ENCODE measurements around the gene NLGN2.
A peak's percentile ranks its signal among the peaks of the same experiment; 100 is the strongest.

NLGN2 gene

DNA sequence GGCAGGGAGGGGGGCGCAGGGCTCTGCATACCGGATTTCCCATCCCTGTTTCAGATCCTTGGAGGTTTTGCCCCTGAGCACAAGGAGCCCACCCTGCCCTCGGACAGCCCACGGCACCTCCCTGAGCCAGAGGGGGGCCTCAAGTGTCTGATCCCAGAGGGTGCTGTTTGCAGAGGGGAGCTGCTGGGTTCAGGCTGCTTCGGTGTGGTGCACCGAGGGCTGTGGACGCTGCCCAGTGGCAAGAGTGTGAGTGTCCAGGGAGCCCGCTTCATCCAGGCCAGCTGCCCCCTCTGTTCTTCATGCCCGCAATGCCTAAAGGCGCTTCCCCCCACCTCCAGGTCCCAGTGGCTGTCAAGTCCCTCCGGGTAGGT, 24.3 kb upstream of the NLGN2 start:
- no peak for DNase-seq
- H3K4me3 Mint-ChIP-seq: peak overlapping the region; percentile 50
- H3K9me3 Mint-ChIP-seq: peaks cover 7% of the 10 kb centered on the region
- CTCF ChIA-PET: no interaction called here
- peaks cover 51% of the 10 kb centered on the region for H3K27me3 Mint-ChIP-seq
- no peak overlapping the region for H3K27ac Mint-ChIP-seq
- H3K4me1 Mint-ChIP-seq: peaks cover 25% of the 10 kb centered on the region
- H3K36me3 Mint-ChIP-seq: peaks cover 13% of the 10 kb centered on the region

DNA sequence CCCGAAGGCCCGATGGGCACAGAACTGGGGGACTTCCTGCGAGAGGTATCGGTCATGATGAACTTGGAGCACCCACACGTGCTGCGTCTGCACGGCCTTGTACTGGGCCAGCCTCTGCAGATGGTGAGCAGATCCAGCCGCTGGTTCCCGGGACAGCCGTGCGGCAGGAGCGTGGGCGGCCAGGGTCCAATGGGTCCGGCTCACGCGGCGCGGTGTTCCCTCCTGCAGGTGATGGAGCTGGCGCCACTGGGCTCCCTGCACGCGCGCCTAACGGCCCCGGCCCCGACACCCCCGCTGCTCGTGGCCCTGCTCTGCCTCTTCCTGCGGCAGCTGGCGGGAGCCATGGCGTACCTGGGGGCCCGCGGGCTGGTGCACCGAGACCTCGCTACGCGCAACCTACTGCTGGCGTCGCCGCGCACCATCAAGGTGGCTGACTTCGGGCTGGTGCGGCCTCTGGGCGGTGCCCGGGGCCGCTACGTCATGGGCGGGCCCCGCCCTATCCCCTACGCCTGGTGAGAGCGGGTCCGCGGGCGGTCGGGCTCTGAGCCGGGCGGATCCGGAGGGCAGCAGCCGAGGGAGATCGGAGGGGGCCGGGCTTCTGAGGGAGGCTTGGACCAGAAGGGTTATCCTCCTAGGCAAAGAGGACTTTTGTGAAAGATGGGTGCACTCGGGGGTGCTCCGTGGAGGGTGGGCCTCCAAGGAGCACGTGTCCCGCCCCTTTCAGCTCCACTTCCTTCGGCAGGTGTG, 23.7 kb upstream of the NLGN2 start:
- Mint-ChIP-seq H3K9me3 (peaks cover 7% of the 10 kb centered on the region), H3K27me3 (peaks cover 47% of the 10 kb centered on the region), H3K4me3 (peak overlapping the region; percentile 74)

DNA sequence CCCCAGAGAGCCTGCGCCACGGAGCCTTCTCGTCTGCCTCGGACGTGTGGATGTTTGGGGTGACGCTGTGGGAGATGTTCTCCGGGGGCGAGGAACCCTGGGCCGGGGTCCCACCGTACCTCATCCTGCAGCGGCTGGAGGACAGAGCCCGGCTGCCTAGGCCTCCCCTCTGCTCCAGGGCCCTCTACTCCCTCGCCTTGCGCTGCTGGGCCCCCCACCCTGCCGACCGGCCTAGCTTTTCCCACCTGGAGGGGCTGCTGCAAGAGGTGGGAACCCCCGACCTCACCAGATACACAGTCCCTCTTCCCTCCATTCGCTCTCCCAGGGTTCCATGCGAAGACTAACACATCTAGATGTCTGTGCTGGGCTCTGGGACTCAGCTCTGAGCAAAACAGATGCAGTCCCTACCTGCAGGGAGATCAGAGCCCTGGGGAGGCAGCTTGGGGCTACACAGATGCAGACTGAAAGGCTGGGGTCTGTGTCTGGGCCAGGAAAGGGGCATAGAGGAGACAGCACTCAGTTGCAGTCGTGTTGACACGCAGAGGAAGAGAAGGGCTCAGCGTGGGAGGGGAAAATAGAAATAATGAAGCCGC, 23.1 kb upstream of the NLGN2 start:
- CTCF ChIA-PET: interaction anchor here (1.1 kb wide), 1 partner anchor 130 kb away, joined by 3 read pairs; no protein-coding TSS in a partner anchor
- no peak for DNase-seq
- H3K9me3 Mint-ChIP-seq: peaks cover 1% of the 10 kb centered on the region
- peak overlapping the region; percentile 49 for H3K27ac Mint-ChIP-seq
- H3K4me1 Mint-ChIP-seq: peaks cover 26% of the 10 kb centered on the region
- H3K4me3 Mint-ChIP-seq: peak overlapping the region; percentile 74
- peaks cover 21% of the 10 kb centered on the region for H3K36me3 Mint-ChIP-seq
- H3K27me3 Mint-ChIP-seq: peaks cover 40% of the 10 kb centered on the region

More for the DNA sequence above, 23.7 kb upstream of the NLGN2 start:
- peak; percentile 87 for DNase-seq
- Mint-ChIP-seq H3K4me1 (peaks cover 25% of the 10 kb centered on the region), H3K36me3 (peaks cover 17% of the 10 kb centered on the region), H3K27ac (peak overlapping the region; percentile 49)
- CTCF ChIA-PET: interaction anchor here (1.1 kb wide), 1 partner anchor 131 kb away, joined by 3 read pairs; no protein-coding TSS in a partner anchor

DNA sequence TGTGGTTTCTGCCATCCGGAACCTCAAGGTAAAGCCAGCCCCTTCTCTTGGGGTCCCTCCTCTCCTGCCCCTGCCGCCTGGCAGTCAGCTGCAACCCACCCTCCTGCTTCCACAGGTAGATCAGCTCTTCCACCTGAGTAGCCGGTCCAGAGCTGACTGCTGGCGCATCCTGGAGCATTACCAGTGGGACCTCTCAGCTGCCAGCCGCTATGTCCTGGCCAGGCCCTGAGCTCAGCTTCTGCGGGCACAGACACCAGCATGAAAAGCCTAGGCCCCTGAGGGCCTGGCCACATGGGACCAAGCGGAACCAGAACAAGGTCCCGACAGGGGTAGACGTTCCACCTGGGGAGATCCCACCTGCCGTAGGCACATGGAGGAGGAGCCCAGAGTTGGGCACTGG, 18.8 kb upstream of the NLGN2 start:
- Mint-ChIP-seq H3K4me1 (peaks cover 44% of the 10 kb centered on the region), H3K27ac (no peak overlapping the region), H3K36me3 (peaks cover 54% of the 10 kb centered on the region), H3K4me3 (no peak overlapping the region), H3K27me3 (no peaks in the 10 kb centered on the region), H3K9me3 (no peaks in the 10 kb centered on the region)
- DNase-seq: no peak
- CTCF ChIA-PET: no interaction called here

DNA sequence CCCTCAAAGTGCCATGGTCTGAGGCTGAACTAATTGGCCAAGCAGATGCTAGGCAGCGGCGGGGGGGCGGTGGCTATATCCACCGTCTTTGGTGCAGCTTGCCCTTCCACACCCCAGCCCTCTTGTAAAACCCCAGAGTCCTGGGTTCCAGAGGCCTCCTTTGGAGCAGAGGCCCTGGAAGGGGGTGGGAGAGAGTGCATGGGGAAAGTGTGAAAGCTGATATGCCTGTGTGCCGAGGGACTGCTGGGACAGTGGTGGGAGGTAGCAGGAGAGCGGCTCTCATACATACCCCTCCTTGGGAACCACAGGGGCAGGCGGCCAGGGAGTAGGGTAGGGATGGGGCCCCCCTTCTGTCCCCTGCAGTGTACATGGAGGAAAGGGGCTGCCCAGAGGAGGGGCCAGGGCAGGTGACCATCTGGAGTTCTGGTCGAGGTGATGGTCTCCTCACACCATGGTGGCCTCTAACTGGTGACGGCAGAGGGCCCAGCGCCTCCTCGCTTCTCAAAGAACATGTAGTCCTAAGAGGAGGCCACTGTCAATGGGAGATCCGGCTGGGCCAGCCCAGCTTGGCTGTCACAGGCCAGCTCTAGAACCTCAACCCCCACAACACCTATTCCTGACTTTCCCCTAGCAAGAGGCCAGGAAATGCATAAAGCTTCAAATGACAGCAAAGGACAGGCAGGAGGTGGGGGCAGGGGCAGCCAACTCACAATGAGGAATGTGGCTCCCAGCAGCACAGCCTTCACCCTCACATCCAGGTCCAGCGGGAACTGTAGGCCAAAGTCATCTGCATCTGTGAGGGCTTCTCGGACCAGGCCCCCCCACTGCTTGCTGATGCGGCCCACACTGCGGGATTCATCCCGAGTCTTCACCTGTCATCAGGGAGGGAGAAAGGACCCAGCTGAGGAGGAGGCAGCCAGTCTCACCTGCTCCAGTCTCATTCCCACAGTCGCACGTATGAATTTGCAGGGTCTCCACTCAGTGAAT, 17.4 kb upstream of the NLGN2 start:
- DNase-seq: no peak
- peaks cover 56% of the 10 kb centered on the region for H3K36me3 Mint-ChIP-seq
- no peaks in the 10 kb centered on the region for H3K9me3 Mint-ChIP-seq
- H3K4me1 Mint-ChIP-seq: peaks cover 45% of the 10 kb centered on the region
- no peak overlapping the region for H3K4me3 Mint-ChIP-seq
- peaks cover 3% of the 10 kb centered on the region for H3K27me3 Mint-ChIP-seq
- CTCF ChIA-PET: no interaction called here
- H3K27ac Mint-ChIP-seq: peak overlapping the region; percentile 5

DNA sequence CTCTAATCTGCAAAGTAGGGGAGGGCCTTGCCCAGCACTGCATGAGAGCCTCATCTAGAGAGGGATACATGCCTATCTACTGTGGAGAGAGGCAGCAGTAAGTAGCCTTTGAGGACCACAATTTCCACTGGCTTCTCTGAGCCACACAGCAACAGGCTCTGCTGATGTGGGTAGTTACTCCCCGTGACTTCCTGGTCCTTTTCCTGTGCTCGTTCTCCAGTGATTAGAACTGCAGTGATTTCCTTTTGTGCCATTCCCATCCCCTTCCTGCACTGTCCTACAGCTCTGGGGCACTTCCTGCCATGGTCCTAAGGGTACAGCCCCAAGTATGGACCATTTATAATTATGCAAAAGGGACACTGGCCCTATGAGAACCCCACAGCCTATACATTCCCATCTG, 16.3 kb upstream of the NLGN2 start:
- Mint-ChIP-seq H3K27me3 (peaks cover 7% of the 10 kb centered on the region), H3K9me3 (no peaks in the 10 kb centered on the region), H3K4me3 (no peak overlapping the region), H3K27ac (no peak overlapping the region), H3K36me3 (peaks cover 53% of the 10 kb centered on the region), H3K4me1 (peaks cover 45% of the 10 kb centered on the region)
- CTCF ChIA-PET: interaction anchor here (1.0 kb wide), 1 partner anchor 36 kb away, joined by 3 read pairs; no protein-coding TSS in a partner anchor
- DNase-seq: no peak

DNA sequence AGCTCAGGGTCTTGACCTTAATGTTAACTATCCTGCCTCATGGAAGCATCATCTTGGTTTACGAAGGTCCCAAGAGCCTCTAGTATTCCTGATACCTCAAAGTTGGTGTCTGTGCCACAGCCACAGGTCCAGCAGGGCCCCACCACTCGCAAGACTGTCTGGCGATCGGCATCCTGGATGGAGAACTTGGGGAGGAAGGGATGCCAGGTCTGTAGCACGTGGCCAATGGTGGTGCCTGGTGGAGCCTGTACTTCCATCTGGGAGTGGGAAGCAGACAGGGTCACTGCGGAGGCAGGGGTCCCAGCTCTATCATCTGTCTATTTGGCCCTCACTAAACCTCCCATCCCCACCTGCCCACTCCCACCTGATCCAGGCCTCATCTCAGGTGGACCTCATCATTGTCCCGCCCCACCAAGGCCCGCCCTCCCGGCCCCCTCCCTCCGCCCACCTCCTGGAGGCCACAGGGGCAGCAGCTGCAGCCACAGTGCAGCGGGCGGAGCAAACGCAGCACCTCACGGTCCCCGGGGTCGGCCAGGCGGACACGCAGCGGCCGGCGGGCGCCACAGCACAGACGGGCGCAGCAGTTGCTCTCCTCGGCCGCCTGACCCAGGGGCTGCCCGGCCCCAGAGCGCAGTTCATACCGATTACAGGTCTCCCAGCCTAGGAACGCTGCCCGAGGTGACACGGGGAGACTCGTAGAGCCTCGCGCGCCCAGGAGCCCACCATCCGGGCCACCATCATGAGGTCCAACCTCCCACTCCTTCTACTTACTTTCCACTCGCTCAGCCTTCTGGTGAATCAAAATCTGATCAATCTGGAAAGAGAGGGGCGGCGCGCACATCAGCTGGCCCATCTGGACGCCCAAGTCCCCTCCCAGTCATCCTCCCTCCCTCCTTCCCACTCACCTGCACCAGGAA, 14.7 kb upstream of the NLGN2 start:
- CTCF ChIA-PET: interaction anchor here (0.6 to 0.7 kb wide), 3 partner anchors 44 to 106 kb away, joined by 3 to 4 read pairs (median 3); no protein-coding TSS in a partner anchor
- peaks cover 7% of the 10 kb centered on the region for H3K27me3 Mint-ChIP-seq
- peak overlapping the region; percentile 94 for H3K4me3 Mint-ChIP-seq
- H3K36me3 Mint-ChIP-seq: peaks cover 47% of the 10 kb centered on the region
- no peak for DNase-seq
- H3K27ac Mint-ChIP-seq: peak overlapping the region; percentile 75
- peaks cover 41% of the 10 kb centered on the region for H3K4me1 Mint-ChIP-seq
- H3K9me3 Mint-ChIP-seq: no peaks in the 10 kb centered on the region

DNA sequence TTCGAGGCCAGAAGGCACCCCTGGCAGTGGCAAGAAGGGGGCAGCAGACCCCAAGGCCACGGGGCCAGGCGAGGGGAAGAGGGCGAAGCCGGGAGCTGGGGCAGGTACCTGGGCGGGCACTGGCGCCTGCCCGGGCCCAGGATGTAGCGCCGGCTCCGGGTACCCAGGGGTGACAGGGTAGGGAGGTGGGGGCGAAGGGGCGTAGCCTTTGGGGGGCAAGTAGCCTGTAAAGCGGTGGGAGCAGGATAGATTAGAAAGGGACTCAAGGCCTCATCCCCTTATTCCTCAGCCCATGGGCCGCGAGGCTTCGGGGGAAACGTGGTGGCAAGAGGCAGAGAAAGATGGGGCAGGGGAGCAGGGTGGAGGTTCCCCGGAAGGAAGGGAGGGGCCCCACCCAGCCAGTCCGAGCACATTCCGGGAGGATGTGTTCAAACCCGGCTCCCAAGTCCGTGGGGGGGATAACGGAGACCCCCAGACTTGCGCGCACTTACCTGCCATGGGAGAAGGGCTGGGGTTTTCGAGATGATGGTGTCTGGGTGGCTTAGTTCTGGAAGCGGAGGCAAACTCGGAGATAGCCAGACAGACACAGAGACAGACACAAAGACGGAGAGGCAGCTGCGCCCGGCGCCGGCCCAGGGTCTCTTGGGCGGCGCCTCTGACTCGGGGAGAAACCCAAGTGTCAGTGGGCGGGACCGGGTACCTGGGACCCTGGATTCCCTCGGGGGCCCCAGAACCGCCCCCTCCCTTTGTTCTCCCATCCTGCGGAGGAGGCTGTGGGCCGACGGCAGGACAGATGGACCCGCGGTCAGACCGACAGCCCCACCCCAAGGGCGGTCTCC, 13.8 kb upstream of the NLGN2 start:
- CTCF ChIA-PET: interaction anchor here (0.6 to 2.3 kb wide), 2 partner anchors 43 to 98 kb away, joined by 3 to 7 read pairs; no protein-coding TSS in a partner anchor
- DNase-seq: peak; percentile 80
- peak overlapping the region; percentile 94 for H3K4me3 Mint-ChIP-seq

DNA sequence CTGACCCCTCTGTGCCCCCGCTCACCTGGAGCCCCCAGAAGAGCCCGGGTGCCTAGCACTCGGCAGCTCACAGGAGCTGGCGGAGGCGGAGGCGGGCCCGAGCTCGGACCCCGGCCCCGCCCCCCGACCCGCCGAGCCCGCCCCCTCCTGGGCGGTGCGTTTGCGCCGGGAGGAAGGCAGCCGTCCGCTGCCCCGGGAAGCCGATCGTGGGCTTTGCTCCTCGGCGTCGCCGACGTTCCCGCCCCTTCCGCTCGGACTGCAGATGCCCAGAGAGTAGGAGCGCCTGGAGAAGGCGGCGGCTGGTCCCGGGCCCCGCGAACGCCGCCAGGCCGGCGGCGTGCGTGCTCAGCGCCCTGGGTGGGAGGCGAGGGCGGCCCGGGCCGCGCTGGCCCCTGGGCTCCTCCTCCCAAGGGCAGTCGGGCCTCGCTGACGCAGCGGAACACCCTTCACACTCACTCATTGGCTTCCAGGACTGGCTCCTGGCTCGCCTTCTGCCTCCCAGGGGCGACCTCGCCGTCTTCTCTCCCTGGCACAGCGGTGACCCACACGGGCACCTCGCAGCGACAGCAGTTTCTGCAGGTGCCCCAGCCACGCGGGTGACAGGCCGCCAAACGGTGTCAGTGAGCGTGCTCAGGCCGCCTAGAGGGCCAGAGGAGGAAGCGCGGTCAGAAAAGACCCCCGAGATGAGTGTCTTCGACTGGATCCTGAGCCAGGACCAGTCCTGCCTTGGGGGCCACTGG, 13.0 kb upstream of the NLGN2 start, which contains the start of gene PLSCR3:
Gene PLSCR3 (minus strand): TSS at position 74 of the 740 bp plus-strand sequence. CDS start 415 bp downstream, outside the sequence.
- Mint-ChIP-seq H3K4me1 (peaks cover 39% of the 10 kb centered on the region), H3K27ac (peak within 1 kb of the TSS; percentile 89), H3K4me3 (peak within 1 kb of the TSS; percentile 94), H3K27me3 (peaks cover 7% of the 10 kb centered on the region), H3K36me3 (peaks cover 34% of the 10 kb centered on the region), H3K9me3 (no peaks in the 10 kb centered on the region)
- CTCF ChIA-PET: interaction anchor here (2.3 kb wide), 1 partner anchor 42 kb away, joined by 7 read pairs; no protein-coding TSS in a partner anchor
- peak; percentile 87 for DNase-seq

More for the DNA sequence above, 13.8 kb upstream of the NLGN2 start:
- H3K36me3 Mint-ChIP-seq: peaks cover 42% of the 10 kb centered on the region
- peaks cover 7% of the 10 kb centered on the region for H3K27me3 Mint-ChIP-seq
- H3K27ac Mint-ChIP-seq: peak overlapping the region; percentile 87
- H3K4me1 Mint-ChIP-seq: peaks cover 41% of the 10 kb centered on the region
- H3K9me3 Mint-ChIP-seq: no peaks in the 10 kb centered on the region

DNA sequence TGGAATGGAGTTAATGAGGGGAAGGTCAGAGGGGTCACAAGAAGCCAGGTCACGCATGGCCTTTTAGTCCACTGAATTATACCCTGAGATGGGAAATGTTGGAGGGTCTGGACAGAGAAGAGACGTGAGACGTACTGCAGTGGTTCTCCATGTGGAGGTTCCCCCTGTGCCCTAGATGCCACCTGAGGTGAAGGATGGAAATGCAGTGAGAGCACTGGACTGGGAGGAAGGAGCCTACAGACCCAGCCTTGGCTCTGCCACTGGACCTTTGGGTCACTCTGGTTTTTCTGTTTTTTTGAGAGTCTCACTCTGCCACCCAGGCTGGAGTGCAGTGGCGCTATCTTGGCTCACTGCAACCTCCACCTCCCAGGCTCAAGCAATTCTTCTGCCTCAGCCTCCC, 11.5 kb upstream of the NLGN2 start:
- peaks cover 33% of the 10 kb centered on the region for H3K4me1 Mint-ChIP-seq
- no peak for DNase-seq
- CTCF ChIA-PET: no interaction called here
- H3K27ac Mint-ChIP-seq: no peak overlapping the region
- peak overlapping the region; percentile 37 for H3K4me3 Mint-ChIP-seq
- peaks cover 20% of the 10 kb centered on the region for H3K36me3 Mint-ChIP-seq
- H3K27me3 Mint-ChIP-seq: peaks cover 7% of the 10 kb centered on the region
- H3K9me3 Mint-ChIP-seq: no peaks in the 10 kb centered on the region

DNA sequence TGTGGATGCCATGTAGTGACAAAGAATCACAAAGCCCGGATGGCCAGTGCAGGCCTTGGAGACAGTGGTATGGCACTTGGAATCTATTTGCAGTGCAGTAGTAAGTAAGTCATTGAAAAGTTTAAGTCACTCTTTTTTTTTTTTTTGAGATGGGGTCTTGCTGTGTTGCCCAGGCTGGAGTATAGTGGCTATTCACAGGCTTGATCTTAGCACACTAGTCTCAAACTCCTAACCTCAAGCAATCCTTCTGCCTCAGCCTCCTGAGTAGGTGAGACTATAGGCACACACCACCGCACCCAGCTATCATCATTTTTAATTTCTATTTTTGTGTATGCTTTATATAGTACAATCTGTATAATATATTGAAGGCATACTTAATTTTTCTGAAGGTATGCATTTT, 9.0 kb upstream of the NLGN2 start:
- Mint-ChIP-seq H3K36me3 (peaks cover 8% of the 10 kb centered on the region), H3K9me3 (no peaks in the 10 kb centered on the region), H3K27me3 (peaks cover 7% of the 10 kb centered on the region), H3K4me1 (peaks cover 23% of the 10 kb centered on the region), H3K4me3 (no peak overlapping the region), H3K27ac (no peak overlapping the region)
- no peak for DNase-seq
- CTCF ChIA-PET: interaction anchor here (1.6 kb wide), 1 partner anchor 43 kb away, joined by 4 read pairs; no protein-coding TSS in a partner anchor

Measured in activated naive CD4-positive, alpha-beta T cell treated with anti-CD3 and anti-CD28 coated beads, Interleukin-2, amount 10 ng/mL, durations not matched to agents 7 days and 5 days (primary cell).